DOHH2 (cell line): ENCODE data around the gene KDM4D.

ENCODE experiments used
- CTCF ChIP-seq: fragments of 200-600 bp; sonication (generic); IDR thresholded peaks from one replicate; pipeline ENCODE4 v1.5.1; 2014; ENCODE audit warnings: antibody characterized with exemption, mild to moderate bottlenecking, low read depth, low read length; ENCODE audit not compliant: poor library complexity, severe bottlenecking
- EZH2phosphoT487 ChIP-seq: fragments of 200-600 bp; sonication (generic); IDR thresholded peaks from 2 replicates; pipeline ENCODE4 v1.6.1; 2017; ENCODE audit warnings: borderline replicate concordance, mild to moderate bottlenecking, antibody characterized with exemption, low read length, moderate library complexity, mixed read lengths

GRCh38 chr11:94958121-94958696 lies 15.3 kb upstream of the KDM4D start:
- TF ChIP-seq CTCF = no peak
- TF ChIP-seq EZH2phosphoT487 = no peak
